ENCODE results near the gene DPEP1. TPM values are rescaled to one million over a fixed set of nuclear protein-coding genes. Genes with fewer than 3 reads are reported as not detected.
"Not testable (repeated sequence)": the region's sequence is repeated elsewhere in the genome, so short reads cannot be mapped to it uniquely, and the experiment has no call there.

The DPEP1 gene
- total RNA-seq, result not detected

GRCh38 chr16:89613231-89613953 is at the start of gene DPEP1:
TSS of gene DPEP1 (plus strand) at chr16:89613642. CDS start at chr16:89630411, 16,769 bp downstream.
- H3K9me3 Mint-ChIP-seq, result peaks cover 2% of the 10 kb centered on the region
- H3K4me1 Mint-ChIP-seq, result peaks cover 4% of the 10 kb centered on the region
- no peak within 1 kb of the TSS for H3K27ac Mint-ChIP-seq

GRCh38 chr16:89564476-89565255 is 48.8 kb upstream of the DPEP1 start:
- Mint-ChIP-seq H3K4me1 (peaks cover 41% of the 10 kb centered on the region), H3K27me3 (no peaks in the 10 kb centered on the region), H3K4me3 (peak overlapping the region; percentile 52), H3K36me3 (peaks cover 27% of the 10 kb centered on the region), H3K27ac (peak overlapping the region; percentile 70), H3K9me3 (no peaks in the 10 kb centered on the region)
- DNase-seq (no peak), ATAC-seq (ENCODE audit: low read depth) (no peak)
- POLR2A ChIA-PET, result interaction anchor here (1.3 kb wide), 1 partner anchor 249 kb away, joined by 3 read pairs; no protein-coding TSS in a partner anchor

More at GRCh38 chr16:89613231-89613953, at the start of gene DPEP1:
- ATAC-seq (ENCODE audit: low read depth), result no peak
- Mint-ChIP-seq H3K4me3 (no peak within 1 kb of the TSS), H3K36me3 (peaks cover 5% of the 10 kb centered on the region), H3K27me3 (no peaks in the 10 kb centered on the region)
- no peak for DNase-seq
- POLR2A ChIA-PET, result no interaction called here

GRCh38 chr16:89565256-89565505 is 48.3 kb upstream of the DPEP1 start:
- ATAC-seq (ENCODE audit: low read depth) (no peak), DNase-seq (no peak)
- POLR2A ChIA-PET, result interaction anchor here (1.3 kb wide), 1 partner anchor 249 kb away, joined by 3 read pairs; no protein-coding TSS in a partner anchor
- H3K4me1 Mint-ChIP-seq, result peaks cover 39% of the 10 kb centered on the region
- no peaks in the 10 kb centered on the region for H3K27me3 Mint-ChIP-seq
- no peaks in the 10 kb centered on the region for H3K9me3 Mint-ChIP-seq
- H3K4me3 Mint-ChIP-seq, result peak overlapping the region; percentile 52
- H3K27ac Mint-ChIP-seq, result no peak overlapping the region
- peaks cover 27% of the 10 kb centered on the region for H3K36me3 Mint-ChIP-seq

- ATAC-seq (ENCODE audit: low read depth) (peak; percentile 43), DNase-seq (peak; percentile 75)
- no peaks in the 10 kb centered on the region for H3K27me3 Mint-ChIP-seq
- peaks cover 39% of the 10 kb centered on the region for H3K4me1 Mint-ChIP-seq
- POLR2A ChIA-PET, result interaction anchor here (1.3 kb wide), 1 partner anchor 250 kb away, joined by 3 read pairs; no protein-coding TSS in a partner anchor
- H3K36me3 Mint-ChIP-seq, result peaks cover 27% of the 10 kb centered on the region
- peak overlapping the region; percentile 52 for H3K4me3 Mint-ChIP-seq
- H3K27ac Mint-ChIP-seq, result no peak overlapping the region
- H3K9me3 Mint-ChIP-seq, result no peaks in the 10 kb centered on the region
Measured at GRCh38 chr16:89565506-89566372, 47.7 kb upstream of the DPEP1 start.

GRCh38 chr16:89567656-89568594 is 45.5 kb upstream of the DPEP1 start:
- Mint-ChIP-seq H3K27ac (no peak overlapping the region), H3K4me3 (no peak overlapping the region), H3K9me3 (no peaks in the 10 kb centered on the region), H3K27me3 (peaks cover 6% of the 10 kb centered on the region), H3K36me3 (peaks cover 11% of the 10 kb centered on the region), H3K4me1 (peaks cover 37% of the 10 kb centered on the region)
- POLR2A ChIA-PET, result no interaction called here
- no peak for DNase-seq
- ATAC-seq (ENCODE audit: low read depth), result no peak

- POLR2A ChIA-PET, result interaction anchor here (0.9 kb wide), 2 partner anchors 18 to 80 kb away, joined by 3 to 4 read pairs; no protein-coding TSS in a partner anchor
- ATAC-seq (ENCODE audit: low read depth) (no peak), DNase-seq (no peak)
- Mint-ChIP-seq H3K27me3 (peaks cover 9% of the 10 kb centered on the region), H3K36me3 (peaks cover 3% of the 10 kb centered on the region), H3K9me3 (no peaks in the 10 kb centered on the region), H3K4me3 (no peak overlapping the region), H3K4me1 (peaks cover 28% of the 10 kb centered on the region), H3K27ac (no peak overlapping the region)
Measured at GRCh38 chr16:89569506-89570341, 43.7 kb upstream of the DPEP1 start.

- Mint-ChIP-seq H3K27ac (no peak overlapping the region), H3K9me3 (no peaks in the 10 kb centered on the region), H3K36me3 (no peaks in the 10 kb centered on the region), H3K4me3 (no peak overlapping the region), H3K4me1 (peaks cover 21% of the 10 kb centered on the region), H3K27me3 (peaks cover 11% of the 10 kb centered on the region)
- POLR2A ChIA-PET, result interaction anchor here (0.9 kb wide), 2 partner anchors 19 to 79 kb away, joined by 3 to 4 read pairs; no protein-coding TSS in a partner anchor
- no peak for ATAC-seq (ENCODE audit: low read depth)
- no peak for DNase-seq
Measured at GRCh38 chr16:89570342-89570923, 43.0 kb upstream of the DPEP1 start.

GRCh38 chr16:89570983-89571598 is 42.4 kb upstream of the DPEP1 start:
- ATAC-seq (ENCODE audit: low read depth), result not testable (repeated sequence)

GRCh38 chr16:89571636-89572035 is 41.8 kb upstream of the DPEP1 start:
- H3K4me1 Mint-ChIP-seq, result peaks cover 11% of the 10 kb centered on the region
- H3K4me3 Mint-ChIP-seq, result no peak overlapping the region
- H3K27me3 Mint-ChIP-seq, result peaks cover 11% of the 10 kb centered on the region
- H3K36me3 Mint-ChIP-seq, result no peaks in the 10 kb centered on the region
- no peak overlapping the region for H3K27ac Mint-ChIP-seq
- ATAC-seq (ENCODE audit: low read depth), result no peak
- DNase-seq, result no peak
- no peaks in the 10 kb centered on the region for H3K9me3 Mint-ChIP-seq
- POLR2A ChIA-PET, result no interaction called here

More at GRCh38 chr16:89570983-89571598, 42.4 kb upstream of the DPEP1 start:
- H3K36me3 Mint-ChIP-seq, H3K27ac Mint-ChIP-seq, H3K9me3 Mint-ChIP-seq, H3K4me3 Mint-ChIP-seq, POLR2A ChIA-PET, DNase-seq: not testable (repeated sequence)
- H3K4me1 Mint-ChIP-seq, result peaks cover 14% of the 10 kb centered on the region
- peaks cover 11% of the 10 kb centered on the region for H3K27me3 Mint-ChIP-seq

- DNase-seq (no peak), ATAC-seq (ENCODE audit: low read depth) (no peak)
- no peaks in the 10 kb centered on the region for H3K36me3 Mint-ChIP-seq
- peaks cover 11% of the 10 kb centered on the region for H3K4me1 Mint-ChIP-seq
- no peak overlapping the region for H3K27ac Mint-ChIP-seq
- POLR2A ChIA-PET, result no interaction called here
- no peaks in the 10 kb centered on the region for H3K9me3 Mint-ChIP-seq
- no peak overlapping the region for H3K4me3 Mint-ChIP-seq
- peaks cover 13% of the 10 kb centered on the region for H3K27me3 Mint-ChIP-seq
Measured at GRCh38 chr16:89572073-89572484, 41.4 kb upstream of the DPEP1 start.

- no peak overlapping the region for H3K27ac Mint-ChIP-seq
- peaks cover 11% of the 10 kb centered on the region for H3K4me1 Mint-ChIP-seq
- no peaks in the 10 kb centered on the region for H3K36me3 Mint-ChIP-seq
- no peak overlapping the region for H3K4me3 Mint-ChIP-seq
- peaks cover 16% of the 10 kb centered on the region for H3K27me3 Mint-ChIP-seq
- ATAC-seq (ENCODE audit: low read depth), result no peak
- POLR2A ChIA-PET, result no interaction called here
- no peaks in the 10 kb centered on the region for H3K9me3 Mint-ChIP-seq
- DNase-seq, result no peak
Measured at GRCh38 chr16:89572485-89573205, 40.8 kb upstream of the DPEP1 start.

Data from activated naive CD8-positive, alpha-beta T cell treated with anti-CD3 and anti-CD28 coated beads, Interleukin-2, amount 10 ng/mL, durations not matched to agents 7 days and 5 days (primary cell).